ENCODE measurements around the gene GCSH. TPM values are rescaled to one million over a fixed set of nuclear protein-coding genes. Genes with fewer than 3 reads are reported as not detected.

Gene GCSH
- polyA plus RNA-seq, 1 of the 3 experiments (the other 2 are of a cell fraction), result 20.7 TPM

Small RNAs within 50 kb of the gene (small RNA-seq; reads per million reads assigned to genes)
- gene AC092718.3 (0 reads per million in 7 experiments), gene RNU6-1191P (0 reads per million in 7 experiments)

Other genes with a start within 250 kb of the GCSH start
- 121 and 135 TPM in 2 replicates for gene CMC2, start 89.5 kb downstream of the GCSH start, polyA plus RNA-seq (2012; rRNA removed)
- 13.9 and 35.3 TPM in 2 replicates for gene CENPN, start 89.2 kb downstream of the GCSH start, polyA plus RNA-seq (2012; rRNA removed)
- gene ATMIN, start 60.6 kb downstream of the GCSH start, polyA plus RNA-seq (2012; rRNA removed), result 15.3 and 20.4 TPM in 2 replicates
- 1.2 and 1.5 TPM in 2 replicates for gene C16orf46, start 19.2 kb downstream of the GCSH start, polyA plus RNA-seq (2012; rRNA removed)
- gene BCO1, start 142.3 kb upstream of the GCSH start, polyA plus RNA-seq (2012; rRNA removed), result 0.02 TPM in 1 of 2 replicates, not detected in the other
- gene GAN, start 218.6 kb upstream of the GCSH start, polyA plus RNA-seq (2012; rRNA removed), result 0.79 and 0.99 TPM in 2 replicates

Data from SK-N-SH (cell line).